Ovary (tissue), 3 donors: Measurements from ENCODE around the gene SEMA4G.
"Not testable (repeated sequence)": the region's sequence is repeated elsewhere in the genome, so short reads cannot be mapped to it uniquely, and the experiment has no call there.

ENCODE experiments used
- CTCF ChIP-seq, 3 donors: fragments of 450-650 bp in 2 of 3; fragments of 200-600 bp in 1 of 3; IDR thresholded peaks; one replicate each; pipeline versions ENCODE4 v1.5.1 to v1.8.0; 2016 to 2022; ENCODE audit warnings: antibody characterized with exemption in 3 of 3, mild to moderate bottlenecking in 1 of 3
- POLR2A ChIP-seq: fragments of 450-650 bp; IDR thresholded peaks from one replicate; pipeline ENCODE4 v1.6.1; 2017; ENCODE audit warnings: antibody characterized with exemption, mild to moderate bottlenecking, moderate library complexity
- donor health status: DM: no; HTN: no; CAD: no.

- TF ChIP-seq CTCF (IDR thresholded peaks at IDR 0.05); POLR2A: not testable (repeated sequence)
Measured at GRCh38 chr10:100975397-100975796, 6.1 kb downstream of the SEMA4G start.
